Upper lobe of left lung (tissue), 6 donors: Measurements from ENCODE around the gene CACNB2. TPM values are rescaled to one million over a fixed set of nuclear protein-coding genes. Genes with fewer than 3 reads are reported as not detected.

ENCODE experiments used
- total RNA-seq, 6 donors: library from RNA; depleted of rRNA in 4 of 6; stranded (reverse); fragments of >200 nt in 4 of 6; gene quantifications; one replicate each; pipeline versions ENCODE4 v1.1.0 to v1.2.1, GENCODE V29; 2016 to 2021
- donor health status: DM: no; HTN: no; CAD: no; lungs with moderate emphysema.
- donor health status: DM: no; HTN: yes; CAD: no; lungs with severe emphysema.

Gene CACNB2
- total RNA-seq, 6 donors from 2014 or later = 1.4 to 6.3 (median 2.9) TPM

Other genes starting within 250 kb of the CACNB2 start
- gene SLC39A12, start 188.5 kb upstream of the CACNB2 start, total RNA-seq = 1 to 10 TPM in 2 of 6 donors, under 1 TPM in 2, not detected in 2; 0.17 to 2.1 (median 1.1) TPM